Measurements from ENCODE around the gene MACC1.
"Not testable (repeated sequence)": the region's sequence is repeated elsewhere in the genome, so short reads cannot be mapped to it uniquely, and the experiment has no call there.

The MACC1 gene

DNA sequence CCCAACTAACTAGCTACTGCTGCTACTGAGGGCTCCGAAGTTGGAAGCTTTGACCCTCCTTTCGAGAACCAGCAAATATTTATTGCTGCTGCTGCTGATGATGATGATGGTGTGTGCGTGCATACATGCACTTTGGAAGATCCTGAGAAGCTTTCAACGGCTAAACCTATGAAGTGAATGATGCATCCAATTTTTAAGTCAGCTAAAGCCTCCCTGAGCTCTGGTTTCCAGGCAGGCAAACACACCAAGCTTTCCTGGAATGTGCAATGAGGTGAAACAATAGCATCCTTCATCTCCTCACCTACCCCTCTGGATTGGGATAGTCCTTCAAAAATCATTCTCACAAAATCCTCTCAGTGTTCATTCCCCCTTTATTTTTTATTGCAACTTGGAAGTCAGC lies 13.9 kb downstream of the MACC1 start:
- DNase-seq, result no peak

DNA sequence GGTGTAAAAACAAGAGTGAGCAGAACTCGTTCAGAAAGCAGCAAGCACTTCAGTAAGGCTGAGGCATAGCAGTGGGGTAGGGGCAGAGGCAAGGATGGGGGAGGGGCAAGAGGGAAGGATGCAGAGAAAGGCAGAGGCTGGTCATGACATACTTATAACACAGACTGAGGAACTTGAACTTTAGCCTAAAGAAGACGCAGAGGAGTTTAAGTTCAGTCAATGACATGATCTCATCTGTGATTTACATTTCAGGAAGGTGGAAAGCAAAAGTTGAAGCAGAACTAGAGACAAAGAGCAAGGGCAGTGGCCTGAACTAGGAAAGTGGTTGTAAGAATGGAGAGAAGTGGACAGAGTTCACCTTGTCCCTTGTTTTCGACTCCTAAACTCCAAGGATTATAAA lies 15.8 kb downstream of the MACC1 start:
- no peak for DNase-seq

DNA sequence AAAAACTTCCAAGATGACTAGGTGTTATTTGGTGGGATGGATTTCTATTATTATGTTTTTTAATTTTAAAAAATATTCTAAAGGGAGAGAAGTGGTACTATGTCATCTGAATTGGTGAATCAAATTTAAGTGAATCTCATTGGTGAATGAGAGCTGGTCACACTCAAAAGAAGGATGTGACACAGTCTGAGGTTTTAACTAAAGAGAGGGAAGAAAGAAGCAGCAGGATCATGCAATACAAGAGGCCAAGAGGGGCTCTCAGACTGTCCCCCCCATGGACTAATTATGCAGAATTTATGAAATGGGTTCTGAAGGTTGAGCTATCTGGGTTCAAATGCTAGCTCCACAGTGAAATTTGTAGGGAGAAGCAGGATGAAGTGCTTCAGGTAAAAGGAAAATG lies 16.2 kb downstream of the MACC1 start:
- no peak for DNase-seq

DNA sequence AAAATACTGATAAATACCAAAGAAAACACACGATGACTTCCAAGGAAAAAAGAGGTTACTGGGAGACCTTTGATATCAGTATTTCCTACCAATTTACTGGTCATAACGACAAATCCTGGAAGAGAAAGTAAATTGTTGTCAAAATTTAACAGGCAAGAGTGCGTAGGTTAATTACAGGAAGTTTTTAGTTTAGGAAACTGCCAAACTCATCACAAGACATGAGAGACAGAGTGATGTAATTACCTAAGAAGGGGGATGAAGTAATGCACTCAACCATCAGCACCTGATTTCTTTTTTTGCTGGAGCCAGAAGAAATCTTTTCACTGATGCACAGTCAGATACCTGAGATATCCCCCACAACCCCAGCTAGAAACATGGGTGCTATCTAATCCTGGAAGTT lies 16.8 kb downstream of the MACC1 start:
- no peak for DNase-seq

DNA sequence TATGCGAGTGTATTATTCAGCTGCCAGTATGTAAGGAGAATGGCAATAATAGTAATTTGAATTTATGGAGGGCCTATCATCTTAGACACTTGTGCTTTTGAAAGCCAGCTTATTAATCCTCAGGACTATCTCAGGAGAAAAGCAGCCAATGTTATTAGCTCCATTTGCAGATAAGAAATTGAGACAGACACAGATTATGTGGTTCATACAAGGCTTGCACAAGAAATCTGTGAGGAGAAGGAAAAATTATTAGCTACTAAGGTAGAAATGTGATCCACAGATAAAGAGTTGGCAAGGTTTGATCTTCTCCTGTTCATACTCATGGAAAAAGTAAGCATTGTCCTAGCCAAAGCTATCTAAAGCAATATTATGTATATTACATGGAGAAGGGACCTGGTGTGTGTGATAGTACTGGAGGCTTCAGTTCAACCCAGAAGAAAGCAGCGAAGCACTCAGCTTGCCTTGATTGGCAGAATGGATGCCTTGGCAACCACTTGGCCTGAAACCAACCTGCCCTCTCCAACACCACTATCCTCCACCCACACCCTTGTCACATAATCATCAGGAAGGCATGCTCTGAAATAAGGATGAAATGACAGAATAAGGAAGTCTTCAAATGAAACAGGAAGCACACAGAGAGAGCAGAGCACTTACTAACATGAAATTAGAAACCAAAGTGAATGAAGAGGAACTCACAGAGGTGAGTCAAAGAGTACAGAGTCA lies 18.0 kb downstream of the MACC1 start:
- DNase-seq, result no peak

DNA sequence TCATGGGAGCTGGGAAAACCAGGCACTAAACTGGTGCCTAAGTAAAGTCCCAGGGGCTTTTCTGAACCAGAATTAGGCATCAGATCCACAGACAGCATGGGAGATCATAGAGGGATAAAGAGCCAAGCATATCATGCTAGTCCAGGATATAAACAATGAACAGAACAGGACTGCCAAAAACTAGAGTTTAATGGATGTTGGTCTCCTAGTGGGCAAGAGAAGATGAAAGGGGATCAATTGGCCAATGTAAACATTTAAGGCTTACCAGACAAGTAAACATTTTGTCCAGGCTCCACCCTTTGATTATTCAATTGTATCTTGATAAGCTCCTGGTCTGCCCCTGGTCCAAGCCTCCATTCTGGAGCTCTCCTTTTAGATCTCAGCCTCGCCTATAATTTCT lies 18.9 kb downstream of the MACC1 start:
- DNase-seq, result no peak

DNA sequence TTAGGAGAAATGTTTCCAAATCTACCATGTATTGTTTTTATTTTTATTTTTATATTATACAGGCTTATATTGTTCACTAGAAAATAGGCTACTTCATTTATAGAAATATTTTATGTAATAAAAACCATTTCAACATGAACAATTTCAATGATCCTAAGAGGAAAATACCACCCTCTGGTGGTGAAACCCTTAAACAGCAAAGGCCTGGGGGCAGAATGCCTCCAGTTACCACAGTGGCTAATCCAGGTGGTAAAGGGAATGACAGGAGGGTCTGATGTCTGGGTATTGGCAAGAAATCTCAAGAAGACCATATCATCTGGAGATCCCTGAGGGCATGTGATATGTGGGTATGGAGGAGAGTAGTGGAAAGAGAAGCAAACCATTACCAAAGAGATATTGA lies 19.3 kb downstream of the MACC1 start:
- DNase-seq, result no peak

DNA sequence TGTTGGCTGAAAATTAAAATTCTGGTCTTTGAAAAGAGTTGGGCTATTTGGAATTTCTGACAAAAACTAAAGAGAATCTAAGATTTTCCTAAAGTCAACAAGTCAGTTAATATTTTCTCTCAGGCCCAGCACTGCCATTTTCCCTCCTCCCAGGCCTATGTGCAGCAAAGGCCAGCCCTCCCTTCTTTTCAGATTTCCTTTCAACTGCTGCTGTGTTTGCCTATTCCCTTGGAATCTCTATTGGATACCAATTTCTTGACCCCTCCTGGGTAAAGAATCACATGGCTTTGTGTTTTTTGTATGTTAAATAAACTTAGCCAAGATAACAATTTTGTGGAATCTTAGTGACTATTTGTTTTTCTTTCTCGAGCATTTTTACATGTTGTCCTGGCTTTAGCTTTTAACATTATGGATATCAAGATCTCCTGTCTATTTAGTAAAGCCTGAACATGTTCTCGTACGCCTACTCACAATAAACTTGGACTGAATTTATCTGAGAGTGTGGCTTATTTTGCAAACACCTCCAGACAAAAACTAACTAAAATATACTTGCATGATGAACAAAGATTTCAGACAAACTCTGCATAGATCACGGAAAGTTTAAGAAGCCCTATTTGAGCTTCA lies 19.9 kb downstream of the MACC1 start:
- DNase-seq, result no peak

DNA sequence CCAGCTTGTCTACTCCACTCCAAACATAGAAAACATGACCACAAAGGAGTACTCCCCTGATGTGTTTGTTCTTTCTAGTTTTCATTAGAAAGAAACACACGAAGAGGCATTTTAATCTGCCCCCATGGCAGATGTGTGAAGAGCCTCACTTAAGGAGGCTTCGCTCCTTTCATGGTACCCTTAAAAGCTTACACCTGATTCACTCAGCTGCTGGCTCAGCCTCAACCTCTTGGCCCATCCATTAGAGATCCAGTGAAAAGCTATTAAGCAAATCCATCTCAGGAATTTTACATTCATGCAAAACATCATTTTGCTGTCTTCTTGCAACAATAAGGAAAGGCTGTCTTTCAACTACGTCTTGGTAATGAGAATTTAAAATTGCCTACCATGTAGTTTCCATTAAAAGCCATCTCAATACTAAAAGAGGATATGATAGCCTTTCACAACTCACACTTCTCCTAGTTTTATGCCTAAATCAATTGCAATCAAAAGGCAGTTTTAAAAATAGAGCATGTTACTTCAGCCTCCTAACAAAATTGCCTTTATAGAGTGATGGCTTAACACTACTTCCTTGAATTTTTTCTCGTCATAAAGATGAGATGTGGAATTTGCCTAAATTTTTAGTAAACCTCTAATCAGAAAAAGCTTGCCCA lies 22.7 kb downstream of the MACC1 start:
- DNase-seq, result no peak

DNA sequence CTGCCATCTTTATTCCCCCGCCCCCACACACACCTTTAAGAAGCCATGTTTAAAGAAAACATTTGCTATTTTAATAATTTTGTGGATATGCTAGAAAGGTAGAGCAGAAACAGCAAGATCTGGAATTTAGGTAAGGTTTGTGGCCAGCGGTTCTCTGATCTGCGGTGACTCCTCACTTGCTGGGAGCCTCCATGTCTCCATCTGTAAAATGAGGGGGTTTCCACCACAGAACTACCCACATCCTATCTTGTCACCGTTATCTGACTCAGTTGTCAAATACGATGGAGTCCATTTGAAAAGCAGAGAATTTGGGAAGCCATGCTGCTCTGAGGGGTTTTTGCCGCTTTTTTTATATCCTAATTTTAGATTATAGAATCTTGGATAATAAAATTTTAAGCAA lies 23.3 kb downstream of the MACC1 start:
- no peak for DNase-seq

DNA sequence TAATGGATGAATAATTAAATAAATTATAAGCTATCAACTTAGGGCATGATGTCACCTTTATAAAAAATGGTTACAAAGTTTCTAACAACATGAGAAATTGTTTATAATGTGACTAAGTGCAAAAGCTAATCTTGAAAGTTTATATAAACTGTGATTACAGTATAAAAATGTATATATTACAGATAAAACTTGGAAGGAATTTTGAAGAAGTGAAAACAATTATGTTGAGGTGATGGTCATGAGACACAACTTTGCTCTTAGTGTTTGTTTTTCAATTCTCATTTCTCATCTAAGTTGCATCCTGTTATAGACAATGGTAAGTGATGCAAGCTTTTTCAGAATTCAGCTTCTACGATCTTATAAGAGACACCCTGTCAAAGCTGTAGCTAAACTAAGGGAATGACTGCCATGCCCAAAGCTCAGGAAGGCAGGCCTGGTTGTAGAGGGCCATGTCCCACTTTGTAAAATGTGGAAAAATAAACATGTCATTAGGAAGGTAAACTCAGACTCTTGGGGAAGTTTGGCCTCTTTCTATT lies 23.9 kb downstream of the MACC1 start:
- no peak for DNase-seq

DNA sequence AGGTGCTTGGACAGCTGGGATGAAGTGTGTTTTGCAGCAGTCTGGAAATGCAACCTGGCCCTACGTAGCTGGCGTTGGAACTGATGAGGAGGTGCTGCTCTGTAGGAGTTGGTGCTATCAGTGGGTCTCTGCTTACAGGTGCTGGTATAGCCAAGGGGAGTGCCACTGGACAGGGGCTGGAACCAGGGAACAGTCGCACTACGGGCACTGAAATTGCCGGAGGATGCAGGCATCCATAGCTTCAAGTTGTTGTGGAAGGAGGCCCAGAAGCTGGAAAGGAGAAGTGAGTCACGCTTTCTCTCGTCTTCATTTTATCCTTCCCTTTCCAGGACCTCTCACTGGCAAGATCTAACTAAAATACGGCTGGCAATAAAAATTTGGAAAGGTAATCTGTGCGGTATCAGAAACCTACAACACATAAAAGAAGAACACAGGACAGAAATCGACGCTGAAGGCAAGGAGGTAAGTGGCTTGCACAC lies 25.8 kb downstream of the MACC1 start:
- no peak for DNase-seq

DNA sequence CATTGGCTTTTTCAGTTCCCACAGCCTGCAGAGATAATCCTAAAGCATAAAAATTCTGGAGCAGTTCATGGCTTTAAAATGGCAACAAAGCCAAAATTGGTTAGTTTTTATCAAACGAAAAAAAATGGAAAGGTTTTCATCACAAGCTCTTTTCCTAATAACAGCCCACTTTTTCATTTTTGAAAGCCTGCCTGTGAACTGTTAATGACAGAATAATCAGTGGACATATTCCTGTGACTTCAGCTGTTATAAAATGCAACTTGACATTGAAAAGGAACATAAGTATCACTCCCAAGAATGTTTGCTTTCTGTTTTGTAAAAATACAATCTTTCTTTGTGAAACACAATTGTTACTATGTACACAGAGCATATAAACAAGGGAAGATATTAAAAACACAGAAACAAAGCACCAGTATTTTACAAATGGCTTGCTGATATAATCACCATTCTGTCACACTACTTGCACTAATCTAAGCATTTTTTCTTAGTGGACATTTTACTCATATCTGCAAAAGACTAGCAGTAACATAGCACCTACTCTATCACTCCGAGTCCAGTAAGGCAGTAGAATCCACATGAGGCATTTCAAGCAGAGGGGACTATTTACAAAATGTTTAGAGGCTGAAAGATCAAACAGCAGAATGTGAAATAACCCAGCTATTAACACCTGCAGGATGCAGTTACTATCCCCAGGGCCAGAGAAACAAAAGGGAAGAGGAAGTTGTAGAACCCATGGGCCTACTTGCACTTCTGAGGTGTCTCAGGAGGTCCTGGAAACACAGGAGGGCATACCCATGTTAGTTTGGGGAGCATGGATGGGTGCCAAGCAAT lies 26.4 kb downstream of the MACC1 start:
- DNase-seq, result no peak

DNA sequence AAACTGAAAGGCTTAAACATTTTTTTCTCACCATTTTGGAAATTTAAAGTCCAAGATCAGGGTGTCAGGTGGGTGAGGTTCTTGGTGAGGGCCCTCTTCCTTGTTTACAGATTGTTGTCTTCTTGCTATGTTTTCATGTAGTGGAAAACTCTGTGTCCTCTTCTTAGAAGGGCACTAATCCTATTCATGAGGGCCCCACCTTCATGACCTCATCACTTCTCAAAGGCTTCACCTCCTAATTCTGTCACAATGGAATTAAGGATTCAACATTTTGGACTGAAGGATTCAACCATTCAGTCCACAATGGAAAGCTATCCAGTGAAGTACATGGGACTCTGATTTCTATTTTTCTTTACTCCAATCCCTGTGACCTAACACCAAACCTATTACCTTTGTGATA lies 27.3 kb downstream of the MACC1 start:
- DNase-seq, result no peak

DNA sequence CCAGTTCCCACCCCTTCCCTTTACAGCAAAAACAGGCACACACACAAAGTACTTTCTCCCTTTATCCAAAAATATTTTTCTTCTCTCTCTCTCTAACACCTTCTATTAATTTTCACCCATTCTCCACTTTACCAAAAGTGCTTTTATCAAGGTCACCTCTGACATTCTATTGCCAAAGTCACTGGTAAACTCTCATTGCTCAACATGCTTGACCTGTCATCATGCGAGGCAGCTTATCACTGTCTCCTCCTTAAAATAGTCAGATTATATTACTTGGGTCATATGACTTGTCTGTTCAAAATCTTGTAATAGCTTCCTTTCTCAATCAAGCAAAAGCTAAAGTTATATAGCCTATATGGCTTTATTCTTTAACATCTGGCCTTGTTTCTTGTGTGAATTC lies 28.6 kb downstream of the MACC1 start:
- no peak for DNase-seq

DNA sequence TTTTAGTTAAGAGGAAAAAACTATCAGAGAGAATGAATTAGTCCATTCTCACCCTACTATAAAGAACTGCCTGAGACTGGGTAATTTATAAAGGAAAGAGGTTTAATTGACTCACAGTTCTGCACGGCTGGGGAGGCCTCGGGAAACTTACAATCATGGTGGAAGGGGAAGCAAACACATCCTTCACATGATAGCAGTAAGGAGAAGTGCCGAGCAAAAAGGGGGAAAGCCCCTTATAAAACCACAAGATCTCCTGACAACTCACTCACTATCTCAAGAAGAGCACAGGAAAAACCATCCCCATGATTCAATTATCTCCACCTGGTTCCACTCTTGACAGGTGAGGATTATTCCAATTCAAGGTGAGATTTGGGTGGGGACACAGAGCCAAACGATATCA lies 29.3 kb downstream of the MACC1 start:
- DNase-seq, result not testable (repeated sequence)

DNA sequence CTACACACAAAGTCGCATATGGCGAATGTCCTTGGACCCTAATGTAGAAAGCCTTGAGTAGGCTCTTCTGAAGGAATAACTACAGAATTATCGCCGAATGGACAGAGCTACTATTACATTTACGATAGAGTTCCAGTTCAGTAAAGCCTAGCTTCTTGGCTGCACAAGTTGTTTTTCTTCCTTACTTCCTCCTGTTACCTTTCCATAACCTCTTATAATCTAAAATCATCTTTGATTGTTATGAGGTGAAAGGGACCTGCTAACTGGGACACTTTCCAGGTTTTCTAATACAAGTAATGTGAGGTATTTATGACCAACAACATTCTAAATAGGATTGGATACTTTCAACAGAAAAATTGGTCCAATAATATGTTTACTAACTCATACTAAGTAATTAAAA lies 31.2 kb downstream of the MACC1 start:
- DNase-seq, result no peak

DNA sequence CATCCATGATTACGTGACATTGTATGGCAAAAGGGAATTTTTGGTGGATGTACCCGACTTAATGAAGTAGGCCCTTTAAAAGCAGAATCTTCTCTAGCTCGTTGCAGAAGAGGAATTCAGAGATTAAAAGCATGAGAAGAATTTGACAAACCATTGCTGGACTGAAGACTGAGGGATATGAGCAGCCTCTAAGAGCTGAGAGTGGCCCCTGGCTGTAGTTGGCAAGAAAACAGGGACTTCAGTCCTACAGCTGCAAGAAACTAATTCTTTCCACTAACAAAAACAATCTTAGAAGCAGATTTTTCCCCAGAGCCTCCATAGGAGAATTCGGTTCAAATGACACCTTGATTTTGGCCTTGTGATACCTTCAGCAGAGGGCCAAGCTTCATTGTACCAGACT lies 34.1 kb downstream of the MACC1 start:
- DNase-seq, result no peak

DNA sequence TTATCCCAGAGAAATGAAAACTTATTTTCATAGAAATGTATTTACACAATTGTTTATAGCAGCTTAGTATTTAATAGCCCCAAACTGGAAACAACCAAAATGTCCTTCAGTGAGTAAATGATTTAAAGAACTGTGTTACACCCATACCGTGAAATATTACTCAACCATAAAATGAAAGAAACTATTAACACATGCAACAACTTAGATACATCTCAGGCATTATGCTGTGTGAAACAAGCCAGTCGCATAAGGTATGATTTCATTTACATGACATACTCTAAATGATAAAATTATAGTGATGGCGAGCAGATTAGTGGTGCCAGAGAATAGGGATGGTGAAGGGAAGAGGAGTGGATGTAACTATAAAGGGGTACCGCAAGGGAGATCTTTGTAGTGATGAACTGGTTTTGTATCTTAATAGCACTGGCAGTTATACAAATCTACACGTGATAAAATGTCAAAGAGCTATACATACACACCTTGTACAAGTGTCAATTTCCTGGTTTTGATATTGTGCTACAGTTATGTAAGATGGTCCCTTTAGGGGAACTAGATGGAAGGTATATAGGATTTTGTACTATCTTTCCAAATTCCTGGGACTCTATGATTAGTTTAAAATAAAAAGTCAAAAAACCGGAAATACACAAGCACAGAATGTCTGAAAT lies 40.5 kb downstream of the MACC1 start:
- DNase-seq, result no peak

DNA sequence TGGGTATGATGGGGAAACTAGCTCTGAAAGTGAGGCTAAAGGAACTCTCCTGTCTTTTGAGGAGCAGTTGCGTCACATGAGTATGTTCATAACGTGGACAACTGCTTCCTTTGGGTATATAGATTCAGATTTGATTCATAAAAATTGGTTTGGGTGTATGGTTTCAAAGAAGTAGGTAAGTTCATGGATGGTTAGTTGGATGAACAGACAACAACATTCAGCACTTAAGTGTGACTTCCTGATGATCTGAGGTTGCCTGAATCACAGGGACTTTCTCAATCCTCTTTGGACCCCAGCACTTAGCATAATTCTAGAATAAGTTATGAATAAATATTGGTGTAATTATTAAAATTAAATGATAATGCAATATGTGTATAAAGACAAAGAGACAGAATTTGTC lies 43.4 kb downstream of the MACC1 start:
- no peak for DNase-seq

DNA sequence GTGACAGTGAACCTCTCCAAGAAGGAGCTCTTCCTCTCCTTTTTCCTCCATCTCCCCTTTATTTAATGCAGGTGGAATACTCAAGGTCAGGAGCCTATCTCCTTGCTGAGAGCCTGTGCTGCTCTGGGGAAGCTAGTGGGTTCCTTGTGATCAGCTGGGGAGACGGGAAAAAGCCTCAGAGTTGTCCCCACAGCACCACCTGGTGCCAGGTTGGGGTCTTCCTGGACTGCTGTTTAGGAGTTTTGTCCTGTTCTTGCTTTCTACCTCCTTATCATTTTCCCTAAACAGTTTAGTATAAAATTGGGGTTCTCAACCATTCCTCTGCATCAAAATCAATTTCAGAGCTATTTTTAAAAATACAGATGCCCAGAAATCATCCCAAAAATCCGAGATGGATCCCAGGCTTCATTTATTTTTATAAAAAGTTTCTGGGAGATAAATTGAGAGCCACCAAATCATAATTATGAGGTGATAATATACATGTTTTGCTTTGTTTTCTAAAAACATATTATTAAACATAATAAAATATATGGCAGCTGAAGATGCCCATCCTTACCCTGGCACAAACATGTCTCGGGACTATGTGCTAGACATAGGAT lies 44.3 kb downstream of the MACC1 start:
- no peak for DNase-seq

DNA sequence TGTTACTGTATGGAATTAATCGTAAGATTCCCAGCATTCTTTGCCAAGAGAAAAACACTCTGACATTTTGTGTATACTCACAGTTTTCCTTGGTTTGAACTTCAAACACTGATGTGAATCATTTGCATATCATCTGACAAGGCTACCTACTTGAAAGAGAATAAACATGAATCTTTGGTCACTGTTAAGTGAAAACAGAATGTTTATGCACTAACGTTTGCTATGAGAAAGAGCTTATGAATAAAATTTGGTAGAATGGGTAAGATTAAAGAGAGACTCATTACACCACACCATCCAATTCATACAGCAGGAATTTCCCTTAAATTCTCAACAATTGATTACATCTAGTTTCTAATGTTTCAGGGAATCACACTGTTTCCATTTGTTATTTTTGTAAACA lies 46.6 kb downstream of the MACC1 start:
- no peak for DNase-seq

Measured in activated T-cell treated with anti-CD3 and anti-CD28 coated beads, Interleukin-2, amount 50 U/mL, for 1 hour (primary cell).